ENCODE measurements around the gene GTPBP3. TPM values are rescaled to one million over a fixed set of nuclear protein-coding genes. Genes with fewer than 3 reads are reported as not detected.

The GTPBP3 gene
- total RNA-seq, 3 donors from 2014 or later, result 16.1 to 24.3 (median 16.8) TPM

- Histone ChIP-seq H3K4me1 (ENCODE audit: low read depth) (peaks cover 30% of the 10 kb centered on the region), H3K9me3 (no peaks in the 10 kb centered on the region), H3K36me3 (ENCODE audit: low read depth) (no peaks in the 10 kb centered on the region), H3K4me3 (no peak overlapping the region)
- intact Hi-C loops (cut with DNase I, micrococcal nuclease), result no loop called here
- ATAC-seq (no peak), DNase-seq (peak in 1 of 3 donors; percentile 50)
- TF ChIP-seq CTCF (IDR thresholded peaks at IDR 0.05), result no peak
Observed at GRCh38 chr19:17331045-17331558, 6.3 kb upstream of the GTPBP3 start.

GRCh38 chr19:17332360-17332676, 5.0 kb upstream of the GTPBP3 start:
- H3K9me3 ChIP-seq, result no peaks in the 10 kb centered on the region
- DNase-seq, result no peak

GRCh38 chr19:17332677-17333581, 4.4 kb upstream of the GTPBP3 start:
- Histone ChIP-seq H3K4me1 (ENCODE audit: low read depth) (peaks cover 30% of the 10 kb centered on the region), H3K36me3 (ENCODE audit: low read depth) (no peaks in the 10 kb centered on the region), H3K9me3 (no peaks in the 10 kb centered on the region), H3K4me3 (no peak overlapping the region)
- no peak for TF ChIP-seq CTCF (IDR thresholded peaks at IDR 0.05)
- DNase-seq (peak in 2 of 3 donors; percentile 51 to 66), ATAC-seq (no peak)
- intact Hi-C loops (cut with DNase I, micrococcal nuclease), result no loop called here

More at GRCh38 chr19:17332360-17332676, 5.0 kb upstream of the GTPBP3 start:
- Histone ChIP-seq H3K4me3 (no peak overlapping the region), H3K36me3 (ENCODE audit: low read depth) (no peaks in the 10 kb centered on the region), H3K4me1 (ENCODE audit: low read depth) (peaks cover 31% of the 10 kb centered on the region)
- intact Hi-C loops (cut with DNase I, micrococcal nuclease), result no loop called here
- no peak for TF ChIP-seq CTCF (IDR thresholded peaks at IDR 0.05)
- ATAC-seq, result no peak

- Histone ChIP-seq H3K4me3 (peak overlapping the region; percentile 42), H3K36me3 (ENCODE audit: low read depth) (no peaks in the 10 kb centered on the region), H3K4me1 (ENCODE audit: low read depth) (peaks cover 33% of the 10 kb centered on the region), H3K9me3 (no peaks in the 10 kb centered on the region)
- DNase-seq, result peak; percentile 55 to 76 (median 61)
- intact Hi-C loops (cut with DNase I, micrococcal nuclease), result no loop called here
- TF ChIP-seq CTCF (IDR thresholded peaks at IDR 0.05), result no peak
- no peak for ATAC-seq
Observed at GRCh38 chr19:17333611-17334413, 3.5 kb upstream of the GTPBP3 start.

GRCh38 chr19:17334414-17335409, 2.6 kb upstream of the GTPBP3 start, which contains the start of gene ANO8:
ANO8 (minus strand) TSS chr19:17334855; CDS start chr19:17334670, 185 bp downstream.
- H3K36me3 ChIP-seq (ENCODE audit: low read depth), result no peaks in the 10 kb centered on the region
- DNase-seq (peak; percentile 96 to 98 (median 97)), ATAC-seq (peak; percentile 82)
- peak within 1 kb of the TSS; percentile 42 for H3K4me3 ChIP-seq
- H3K4me1 ChIP-seq (ENCODE audit: low read depth), result peaks cover 25% of the 10 kb centered on the region
- intact Hi-C loops (cut with DNase I, micrococcal nuclease), result no loop called here
- no peaks in the 10 kb centered on the region for H3K9me3 ChIP-seq
- no peak for TF ChIP-seq CTCF (IDR thresholded peaks at IDR 0.05)
